Astrocyte of the hippocampus (primary cell): ENCODE measurements around the gene CSNK2B.

Source experiments
- DNase-seq: peaks from one replicate; pipeline ENCODE4 v3.0.0; 2011; ENCODE audit warnings: low read depth, low spot score

CSNK2B gene

GRCh38 chr6:31660381-31661261, 5.3 kb upstream of the CSNK2B start, which contains the start of gene C6orf47:
Gene C6orf47, minus strand, starts transcription at chr6:31660778. Its CDS starts 831 bp downstream, at chr6:31659947.
- DNase-seq = peak; percentile 92

GRCh38 chr6:31661262-31662123, 4.4 kb upstream of the CSNK2B start:
- DNase-seq = no peak

- DNase-seq = no peak
Observed at GRCh38 chr6:31662124-31662723, 3.7 kb upstream of the CSNK2B start.

- no peak for DNase-seq
Observed at GRCh38 chr6:31663126-31663960, 2.5 kb upstream of the CSNK2B start.

GRCh38 chr6:31663961-31664789, 1.7 kb upstream of the CSNK2B start:
- DNase-seq = peak; percentile 71

- peak; percentile 93 for DNase-seq
Observed at GRCh38 chr6:31664790-31665500, 935 bp upstream of the CSNK2B start, which contains the start of gene GPANK1. Gene GPANK1, minus strand, starts transcription at chr6:31664997. Its CDS starts 519 bp downstream, at chr6:31664478.

- no peak for DNase-seq
Observed at GRCh38 chr6:31666337-31666965, 571 bp downstream of the CSNK2B start.

- DNase-seq = no peak
Observed at GRCh38 chr6:31669676-31670075, 3.8 kb downstream of the CSNK2B start, which contains the start of gene LY6G5B. Gene LY6G5B, plus strand, starts transcription at chr6:31669976. Its CDS starts 975 bp downstream, at chr6:31670951.

GRCh38 chr6:31676322-31676903, 10.5 kb downstream of the CSNK2B start:
- no peak for DNase-seq

GRCh38 chr6:31676904-31677303, 11.0 kb downstream of the CSNK2B start:
- no peak for DNase-seq

- no peak for DNase-seq
Observed at GRCh38 chr6:31677955-31678354, 12.1 kb downstream of the CSNK2B start.

GRCh38 chr6:31680226-31681134, 14.6 kb downstream of the CSNK2B start, which contains the start of gene LY6G5C:
Gene LY6G5C, minus strand, starts transcription at chr6:31681067. Its CDS starts 694 bp downstream, at chr6:31680373.
- DNase-seq = peak; percentile 93

- peak; percentile 59 for DNase-seq
Observed at GRCh38 chr6:31681135-31681671, 15.3 kb downstream of the CSNK2B start.

GRCh38 chr6:31683591-31683990, 17.7 kb downstream of the CSNK2B start:
- DNase-seq = no peak

GRCh38 chr6:31686483-31686882, 20.6 kb downstream of the CSNK2B start:
- no peak for DNase-seq

- DNase-seq = no peak
Observed at GRCh38 chr6:31687321-31687720, 21.4 kb downstream of the CSNK2B start.
